GM19351 (cell line): ENCODE measurements around the gene CAAP1.
"Not testable (repeated sequence)": the region's sequence is repeated elsewhere in the genome, so short reads cannot be mapped to it uniquely, and the experiment has no call there.

Source experiments
- ATAC-seq: cut with Tn5 transposase; IDR thresholded peaks from one replicate; pipeline ENCODE4 v1.9.1; 2021; ENCODE audit warnings: mild to moderate bottlenecking, moderate library complexity; ENCODE audit not compliant: unreplicated experiment

Gene CAAP1

GRCh38 chr9:26850995-26851394, 41.6 kb downstream of the CAAP1 start:
- no peak for ATAC-seq

- ATAC-seq, result no peak
These were observed 58.8 kb downstream of the CAAP1 start for GRCh38 chr9:26833792-26834191.

GRCh38 chr9:26828391-26828955, 64.1 kb downstream of the CAAP1 start:
- ATAC-seq, result not testable (repeated sequence)

- no peak for ATAC-seq
These were observed 77.8 kb downstream of the CAAP1 start for GRCh38 chr9:26814799-26815198.

- ATAC-seq, result no peak
These were observed 79.4 kb downstream of the CAAP1 start for GRCh38 chr9:26813247-26813646.

GRCh38 chr9:26812217-26812616, 80.4 kb downstream of the CAAP1 start:
- peak; percentile 48 for ATAC-seq

GRCh38 chr9:26811106-26811505, 81.5 kb downstream of the CAAP1 start:
- no peak for ATAC-seq

GRCh38 chr9:26809795-26810194, 82.8 kb downstream of the CAAP1 start:
- no peak for ATAC-seq

- ATAC-seq, result no peak
These were observed 85.4 kb downstream of the CAAP1 start for GRCh38 chr9:26807161-26807560.

- ATAC-seq, result peak; percentile 70
These were observed 89.7 kb downstream of the CAAP1 start for GRCh38 chr9:26802921-26803320.

- ATAC-seq, result no peak
These were observed 90.8 kb downstream of the CAAP1 start for GRCh38 chr9:26801772-26802171.

GRCh38 chr9:26800322-26800721, 92.3 kb downstream of the CAAP1 start:
- no peak for ATAC-seq

- no peak for ATAC-seq
These were observed 101.3 kb downstream of the CAAP1 start for GRCh38 chr9:26791274-26791673.
